PC-3 (cell line): ENCODE results near the gene PHTF2.

ENCODE experiments used
- CTCF ChIP-seq: fragments of 300-600 bp; sonication (generic); conservative IDR thresholded peaks from 2 replicates; pipeline ENCODE4 v1.5.1; 2017; ENCODE audit warnings: antibody characterized with exemption, low read depth, mild to moderate bottlenecking, low read length
- EZH2 ChIP-seq: fragments of 300-600 bp; sonication (generic); IDR thresholded peaks from one replicate; pipeline ENCODE4 v1.6.1; 2017; ENCODE audit warnings: antibody characterized with exemption, mild to moderate bottlenecking, low read length; ENCODE audit not compliant: unreplicated experiment
- EZH2phosphoT487 ChIP-seq: fragments of 300-600 bp; sonication (generic); IDR thresholded peaks from 2 replicates; pipeline ENCODE4 v1.6.1; 2018; ENCODE audit warnings: mild to moderate bottlenecking, antibody characterized with exemption, low read length, borderline replicate concordance

GRCh38 chr7:77950548-77950947 is 152.0 kb downstream of the PHTF2 start:
- no peak for TF ChIP-seq EZH2
- no peak for TF ChIP-seq CTCF
- TF ChIP-seq EZH2phosphoT487: no peak
